ENCODE measurements around the gene ACYP1.

- TF ChIP-seq CTCF (conservative IDR thresholded peaks at IDR 0.05; ENCODE audit: low read depth, low read length): no peak
- TF ChIP-seq EZH2 (IDR thresholded peaks at IDR 0.05; ENCODE audit: low read length, unreplicated experiment): no peak
- TF ChIP-seq EZH2phosphoT487 (IDR thresholded peaks at IDR 0.05; ENCODE audit: borderline replicate concordance, low read length): no peak
Measured at GRCh38 chr14:75069811-75070145, 6.0 kb upstream of the ACYP1 start.
